Effector CD4-positive, alpha-beta T cell (primary cell): ENCODE data around the gene POGK.

Experiments
- DNase-seq: peaks from one replicate; pipeline ENCODE4 v3.0.0-alpha.2; 2020

The POGK gene

GRCh38 chr1:166905900-166906299 lies 66.6 kb downstream of the POGK start:
- no peak for DNase-seq
